Measurements from ENCODE around the gene DNAAF5. TPM values are rescaled to one million over a fixed set of nuclear protein-coding genes. Genes with fewer than 3 reads are reported as not detected.

DNAAF5 gene
- total RNA-seq, 6 experiments from 2014 or later, result 9.5 to 22.8 (median 10.5) TPM

- no peaks in the 10 kb centered on the region for H3K9me3 ChIP-seq
- H3K4me3 ChIP-seq, result no peak overlapping the region
- DNase-seq, result no peak
- ATAC-seq, result no peak
- TF ChIP-seq CTCF (IDR thresholded peaks at IDR 0.05) (no peak), POLR2A (IDR thresholded peaks at IDR 0.05) (no peak)
- intact Hi-C loops (cut with DNase I), result no loop called here
- no peak overlapping the region for H3K27ac ChIP-seq
- H3K4me1 ChIP-seq, result no peaks in the 10 kb centered on the region
- no peaks in the 10 kb centered on the region for H3K27me3 ChIP-seq
- WGBS (ENCODE audit: insufficient coverage, low coverage, low lambda C conversion rate, missing lambda C conversion rate), result 100% methylated on average over 1 of the region's 3 CpGs
- no peaks in the 10 kb centered on the region for H3K36me3 ChIP-seq
These were observed 23.4 kb upstream of the DNAAF5 start for GRCh38 chr7:703049-703448.

- 76% methylated on average over 2 of the region's 7 CpGs for WGBS (ENCODE audit: insufficient coverage, low coverage, low lambda C conversion rate, missing lambda C conversion rate)
- no peaks in the 10 kb centered on the region for H3K36me3 ChIP-seq
- intact Hi-C loops (cut with DNase I), result no loop called here
- no peak overlapping the region for H3K27ac ChIP-seq
- peak in 1 of 3 donors; percentile 26 for DNase-seq
- no peaks in the 10 kb centered on the region for H3K9me3 ChIP-seq
- TF ChIP-seq CTCF (IDR thresholded peaks at IDR 0.05) (no peak), POLR2A (IDR thresholded peaks at IDR 0.05) (no peak)
- H3K4me3 ChIP-seq, result no peak overlapping the region
- no peaks in the 10 kb centered on the region for H3K4me1 ChIP-seq
- H3K27me3 ChIP-seq, result no peaks in the 10 kb centered on the region
- no peak for ATAC-seq
These were observed 19.8 kb upstream of the DNAAF5 start for GRCh38 chr7:706721-707120.

- DNase-seq, result peak in 2 of 3 donors; percentile 27 to 34
- no peaks in the 10 kb centered on the region for H3K9me3 ChIP-seq
- no peak for TF ChIP-seq POLR2A (IDR thresholded peaks at IDR 0.05)
- no peak for TF ChIP-seq CTCF (IDR thresholded peaks at IDR 0.05)
- H3K36me3 ChIP-seq, result no peaks in the 10 kb centered on the region
- no peak overlapping the region for H3K27ac ChIP-seq
- intact Hi-C loops (cut with DNase I), result no loop called here
- 95% methylated on average over 9 of the region's 17 CpGs for WGBS (ENCODE audit: insufficient coverage, low coverage, low lambda C conversion rate, missing lambda C conversion rate)
- no peak for ATAC-seq
- no peaks in the 10 kb centered on the region for H3K4me1 ChIP-seq
- no peaks in the 10 kb centered on the region for H3K27me3 ChIP-seq
- H3K4me3 ChIP-seq, result no peak overlapping the region
These were observed 19.1 kb upstream of the DNAAF5 start for GRCh38 chr7:707296-708000.

- Histone ChIP-seq H3K36me3 (no peaks in the 10 kb centered on the region), H3K9me3 (no peaks in the 10 kb centered on the region), H3K27me3 (no peaks in the 10 kb centered on the region), H3K27ac (no peak overlapping the region), H3K4me3 (no peak overlapping the region), H3K4me1 (no peaks in the 10 kb centered on the region)
- ATAC-seq (no peak), DNase-seq (no peak)
- intact Hi-C loops (cut with DNase I), result no loop called here
- no peak for TF ChIP-seq CTCF (IDR thresholded peaks at IDR 0.05)
- no peak for TF ChIP-seq POLR2A (IDR thresholded peaks at IDR 0.05)
- WGBS (ENCODE audit: insufficient coverage, low coverage, low lambda C conversion rate, missing lambda C conversion rate), result 94% methylated on average over 5 of the region's 14 CpGs
These were observed 16.3 kb upstream of the DNAAF5 start for GRCh38 chr7:710161-710560.
